ENCODE measurements around the gene C2orf72. TPM values are rescaled to one million over a fixed set of nuclear protein-coding genes. Genes with fewer than 3 reads are reported as not detected.

Gene C2orf72
- total RNA-seq, 1 donor from 2014 or later: 0.84 TPM

DNA sequence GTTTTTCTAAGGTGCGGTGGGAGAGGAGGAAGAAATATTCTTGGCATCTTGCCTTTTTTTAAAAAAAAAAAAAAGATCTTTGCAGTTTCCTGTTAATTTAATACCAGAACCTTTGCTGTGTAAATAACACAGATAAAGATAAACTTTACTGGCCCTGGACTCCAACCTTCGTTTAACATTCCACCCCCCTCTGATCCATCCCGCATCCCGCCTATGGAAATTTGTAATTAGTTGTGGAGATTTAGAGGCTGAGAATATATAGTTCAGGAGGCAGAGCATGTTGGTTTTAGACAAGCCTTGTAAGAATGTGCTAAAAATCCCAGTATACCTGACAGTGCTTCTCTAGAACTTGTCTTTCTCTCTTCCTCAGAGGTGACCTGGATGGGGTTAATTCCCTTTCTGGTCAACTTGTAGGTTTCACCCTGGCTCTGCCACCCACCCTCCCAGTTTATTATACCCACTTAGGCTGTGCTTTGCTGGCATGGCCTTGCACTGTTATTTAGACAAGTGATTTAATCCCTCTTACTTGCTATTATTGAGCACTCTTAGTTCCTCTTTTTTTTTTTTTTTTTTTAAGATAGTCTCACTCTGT is 2.9 kb upstream of the C2orf72 start:
- FAIRE-seq (no peak), DNase-seq (ENCODE audit: low read depth) (no peak)
- H3K4me3 ChIP-seq (ENCODE audit: insufficient read depth, low read depth, low read length): no peak overlapping the region
- H3K27me3 Mint-ChIP-seq (ENCODE audit: low read depth, unreplicated experiment): peaks cover 64% of the 10 kb centered on the region
- H3K9me3 ChIP-seq (ENCODE audit: insufficient read depth, low read depth, low read length): no peaks in the 10 kb centered on the region
- no peaks in the 10 kb centered on the region for H3K36me3 Mint-ChIP-seq (ENCODE audit: low read depth, unreplicated experiment)
- H3K36me3 ChIP-seq (ENCODE audit: insufficient read depth, low read length): no peaks in the 10 kb centered on the region
- peaks cover 2% of the 10 kb centered on the region for H3K9me3 Mint-ChIP-seq (ENCODE audit: unreplicated experiment)
- H3K27ac ChIP-seq (ENCODE audit: low read depth, low read length): no peak overlapping the region
- H3K4me1 Mint-ChIP-seq (ENCODE audit: low read depth, unreplicated experiment): peaks cover 2% of the 10 kb centered on the region
- H3K79me2 ChIP-seq (ENCODE audit: insufficient read depth, low read length): no peaks in the 10 kb centered on the region
- H2AFZ ChIP-seq (ENCODE audit: low read depth, low read length): no peak overlapping the region
- no peaks in the 10 kb centered on the region for H4K20me1 ChIP-seq (ENCODE audit: insufficient read depth, low read length)
- TF ChIP-seq EZH2 (IDR thresholded peaks at IDR 0.05; ENCODE audit: insufficient read depth, low read length): no peak
- TF ChIP-seq, protein P1, sequence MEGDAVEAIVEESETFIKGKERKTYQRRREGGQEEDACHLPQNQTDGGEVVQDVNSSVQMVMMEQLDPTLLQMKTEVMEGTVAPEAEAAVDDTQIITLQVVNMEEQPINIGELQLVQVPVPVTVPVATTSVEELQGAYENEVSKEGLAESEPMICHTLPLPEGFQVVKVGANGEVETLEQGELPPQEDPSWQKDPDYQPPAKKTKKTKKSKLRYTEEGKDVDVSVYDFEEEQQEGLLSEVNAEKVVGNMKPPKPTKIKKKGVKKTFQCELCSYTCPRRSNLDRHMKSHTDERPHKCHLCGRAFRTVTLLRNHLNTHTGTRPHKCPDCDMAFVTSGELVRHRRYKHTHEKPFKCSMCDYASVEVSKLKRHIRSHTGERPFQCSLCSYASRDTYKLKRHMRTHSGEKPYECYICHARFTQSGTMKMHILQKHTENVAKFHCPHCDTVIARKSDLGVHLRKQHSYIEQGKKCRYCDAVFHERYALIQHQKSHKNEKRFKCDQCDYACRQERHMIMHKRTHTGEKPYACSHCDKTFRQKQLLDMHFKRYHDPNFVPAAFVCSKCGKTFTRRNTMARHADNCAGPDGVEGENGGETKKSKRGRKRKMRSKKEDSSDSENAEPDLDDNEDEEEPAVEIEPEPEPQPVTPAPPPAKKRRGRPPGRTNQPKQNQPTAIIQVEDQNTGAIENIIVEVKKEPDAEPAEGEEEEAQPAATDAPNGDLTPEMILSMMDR (IDR thresholded peaks at IDR 0.05; ENCODE audit: insufficient read depth, low read depth, low read length): no peak
- H3K27ac Mint-ChIP-seq (ENCODE audit: unreplicated experiment): no peak overlapping the region
- H3K9ac ChIP-seq (ENCODE audit: low read length): no peak overlapping the region
- no peak overlapping the region for H3K4me3 Mint-ChIP-seq (ENCODE audit: unreplicated experiment)
- H3K27me3 ChIP-seq (ENCODE audit: insufficient read depth, low read length): peaks cover 57% of the 10 kb centered on the region
- no peaks in the 10 kb centered on the region for H3K4me1 ChIP-seq (ENCODE audit: insufficient read depth, low read length)
- H3K4me2 ChIP-seq (ENCODE audit: low read length): no peak overlapping the region

DNA sequence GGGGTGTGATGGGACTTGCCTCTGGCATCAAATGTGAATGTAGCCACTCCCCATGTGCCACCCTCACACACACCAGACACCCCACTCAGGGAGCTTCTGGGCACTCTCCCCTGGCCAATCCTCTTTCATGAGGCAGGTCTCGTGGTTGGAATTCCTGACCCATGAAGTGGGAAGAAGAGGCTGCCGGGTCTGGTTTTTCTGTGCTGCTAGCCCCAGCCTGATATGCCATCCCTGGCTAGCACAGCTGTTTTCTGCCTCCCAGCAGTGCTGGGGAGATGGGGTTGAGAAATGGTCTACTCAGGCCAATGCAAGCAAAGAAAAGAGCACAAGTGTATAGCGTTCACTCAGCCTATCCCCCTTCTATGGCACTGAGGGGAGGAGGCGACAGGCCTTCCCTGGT is 1.2 kb upstream of the C2orf72 start:
- H4K20me1 ChIP-seq (ENCODE audit: insufficient read depth, low read length): no peaks in the 10 kb centered on the region
- H3K36me3 Mint-ChIP-seq (ENCODE audit: low read depth, unreplicated experiment): no peaks in the 10 kb centered on the region
- FAIRE-seq (no peak), DNase-seq (ENCODE audit: low read depth) (no peak)
- H3K4me1 ChIP-seq (ENCODE audit: insufficient read depth, low read length): no peaks in the 10 kb centered on the region
- no peak overlapping the region for H3K4me3 Mint-ChIP-seq (ENCODE audit: unreplicated experiment)
- no peak for TF ChIP-seq EZH2 (IDR thresholded peaks at IDR 0.05; ENCODE audit: insufficient read depth, low read length)
- TF ChIP-seq, protein P1 (IDR thresholded peaks at IDR 0.05; ENCODE audit: insufficient read depth, low read depth, low read length): no peak
- H3K4me1 Mint-ChIP-seq (ENCODE audit: low read depth, unreplicated experiment): peaks cover 2% of the 10 kb centered on the region
- no peaks in the 10 kb centered on the region for H3K79me2 ChIP-seq (ENCODE audit: insufficient read depth, low read length)
- peaks cover 71% of the 10 kb centered on the region for H3K27me3 Mint-ChIP-seq (ENCODE audit: low read depth, unreplicated experiment)
- no peak overlapping the region for H3K27ac Mint-ChIP-seq (ENCODE audit: unreplicated experiment)
- H3K36me3 ChIP-seq (ENCODE audit: insufficient read depth, low read length): no peaks in the 10 kb centered on the region
- H3K4me2 ChIP-seq (ENCODE audit: low read length): no peak overlapping the region
- H3K4me3 ChIP-seq (ENCODE audit: insufficient read depth, low read depth, low read length): no peak overlapping the region
- no peak overlapping the region for H3K9ac ChIP-seq (ENCODE audit: low read length)
- H2AFZ ChIP-seq (ENCODE audit: low read depth, low read length): no peak overlapping the region
- peaks cover 65% of the 10 kb centered on the region for H3K27me3 ChIP-seq (ENCODE audit: insufficient read depth, low read length)
- H3K9me3 ChIP-seq (ENCODE audit: insufficient read depth, low read depth, low read length): no peaks in the 10 kb centered on the region
- H3K9me3 Mint-ChIP-seq (ENCODE audit: unreplicated experiment): peaks cover 6% of the 10 kb centered on the region
- no peak overlapping the region for H3K27ac ChIP-seq (ENCODE audit: low read depth, low read length)

DNA sequence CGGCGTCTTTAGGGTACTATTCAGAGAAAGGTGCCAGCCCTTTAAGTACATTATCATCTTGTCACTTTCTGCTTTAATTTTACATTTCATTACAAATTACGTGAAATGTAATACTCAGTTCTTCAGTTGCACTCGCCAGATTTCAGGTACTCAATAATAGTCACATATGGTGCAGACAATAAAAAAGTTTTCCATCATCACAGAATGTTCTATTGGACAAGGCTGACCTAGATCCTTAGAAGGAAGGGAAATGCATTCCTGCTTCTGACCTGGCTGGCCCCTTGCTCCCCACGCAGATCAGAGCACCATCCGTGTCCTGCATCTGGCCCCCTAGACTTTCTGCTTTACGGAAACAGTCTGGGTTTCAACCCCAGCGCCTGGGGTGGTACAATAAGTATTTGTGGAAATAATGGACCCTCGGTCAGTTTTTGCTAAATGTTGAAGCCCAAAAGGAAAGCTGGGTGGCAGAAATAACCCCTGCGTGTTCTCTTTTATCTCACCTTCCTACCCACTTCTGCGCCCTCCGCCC is 681 bp upstream of the C2orf72 start:
- H3K9me3 Mint-ChIP-seq (ENCODE audit: unreplicated experiment): peaks cover 6% of the 10 kb centered on the region
- peaks cover 64% of the 10 kb centered on the region for H3K27me3 ChIP-seq (ENCODE audit: insufficient read depth, low read length)

More for the DNA sequence above, 681 bp upstream of the C2orf72 start:
- TF ChIP-seq, protein P1 (IDR thresholded peaks at IDR 0.05; ENCODE audit: insufficient read depth, low read depth, low read length): no peak
- no peak for TF ChIP-seq EZH2 (IDR thresholded peaks at IDR 0.05; ENCODE audit: insufficient read depth, low read length)
- Histone ChIP-seq H2AFZ (ENCODE audit: low read depth, low read length) (no peak overlapping the region), H3K36me3 (ENCODE audit: insufficient read depth, low read length) (no peaks in the 10 kb centered on the region), H4K20me1 (ENCODE audit: insufficient read depth, low read length) (no peaks in the 10 kb centered on the region), H3K4me2 (ENCODE audit: low read length) (no peak overlapping the region), H3K27ac (ENCODE audit: low read depth, low read length) (no peak overlapping the region), H3K9ac (ENCODE audit: low read length) (no peak overlapping the region), H3K4me3 (ENCODE audit: insufficient read depth, low read depth, low read length) (no peak overlapping the region), H3K4me1 (ENCODE audit: insufficient read depth, low read length) (no peaks in the 10 kb centered on the region), H3K9me3 (ENCODE audit: insufficient read depth, low read depth, low read length) (no peaks in the 10 kb centered on the region), H3K79me2 (ENCODE audit: insufficient read depth, low read length) (no peaks in the 10 kb centered on the region)
- peaks cover 69% of the 10 kb centered on the region for H3K27me3 Mint-ChIP-seq (ENCODE audit: low read depth, unreplicated experiment)
- H3K27ac Mint-ChIP-seq (ENCODE audit: unreplicated experiment): no peak overlapping the region
- peak overlapping the region; percentile 62 for H3K4me3 Mint-ChIP-seq (ENCODE audit: unreplicated experiment)
- peaks cover 2% of the 10 kb centered on the region for H3K4me1 Mint-ChIP-seq (ENCODE audit: low read depth, unreplicated experiment)
- no peaks in the 10 kb centered on the region for H3K36me3 Mint-ChIP-seq (ENCODE audit: low read depth, unreplicated experiment)
- DNase-seq (ENCODE audit: low read depth) (no peak), FAIRE-seq (no peak)

All from astrocyte (in vitro differentiated cells and primary cell).